Cardiac fibroblast (primary cell): ENCODE measurements around the gene SLC14A1.

Experiments used
- DNase-seq, 2 donors: peaks; one replicate each; pipeline versions ENCODE4 v3.0.0 to v3.0.0-alpha.2; 2010; ENCODE audit warnings: low read depth in 2 of 2
- H3K4me3 ChIP-seq, 2 donors: replicated peaks in 1 of 2; 1 replicate in 1 of 2; 2 replicates in 1 of 2; pipeline ENCODE4 v1.5.1; 2011; ENCODE audit warnings: low read depth in 2 of 2, low read length in 2 of 2, mild to moderate bottlenecking in 2 of 2, moderate library complexity in 1 of 2
- CTCF ChIP-seq: IDR thresholded peaks from one replicate; pipeline ENCODE4 v1.5.1; 2011; ENCODE audit warnings: low read depth, mild to moderate bottlenecking, low read length, inconsistent platforms

The SLC14A1 gene

GRCh38 chr18:45738660-45739059 is 14.7 kb downstream of the SLC14A1 start:
- no peak for DNase-seq
- TF ChIP-seq CTCF, result no peak
- H3K4me3 ChIP-seq, result no peak overlapping the region

DNA sequence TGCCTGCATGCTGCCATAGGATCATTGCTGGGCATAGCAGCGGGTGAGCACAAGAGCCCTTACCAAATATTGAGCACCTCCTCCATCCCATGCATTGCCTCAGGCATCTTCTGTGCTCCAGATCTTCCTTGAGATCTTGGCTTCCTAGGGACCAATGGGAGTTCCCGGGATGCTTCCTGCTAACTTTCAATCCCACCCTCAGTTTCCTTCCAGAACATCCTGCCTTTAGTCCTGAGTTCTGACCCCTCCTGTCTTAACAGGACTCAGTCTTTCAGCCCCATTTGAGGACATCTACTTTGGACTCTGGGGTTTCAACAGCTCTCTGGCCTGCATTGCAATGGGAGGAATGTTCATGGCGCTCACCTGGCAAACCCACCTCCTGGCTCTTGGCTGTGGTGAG is 15.3 kb downstream of the SLC14A1 start:
- no peak for TF ChIP-seq CTCF
- no peak for DNase-seq

DNA sequence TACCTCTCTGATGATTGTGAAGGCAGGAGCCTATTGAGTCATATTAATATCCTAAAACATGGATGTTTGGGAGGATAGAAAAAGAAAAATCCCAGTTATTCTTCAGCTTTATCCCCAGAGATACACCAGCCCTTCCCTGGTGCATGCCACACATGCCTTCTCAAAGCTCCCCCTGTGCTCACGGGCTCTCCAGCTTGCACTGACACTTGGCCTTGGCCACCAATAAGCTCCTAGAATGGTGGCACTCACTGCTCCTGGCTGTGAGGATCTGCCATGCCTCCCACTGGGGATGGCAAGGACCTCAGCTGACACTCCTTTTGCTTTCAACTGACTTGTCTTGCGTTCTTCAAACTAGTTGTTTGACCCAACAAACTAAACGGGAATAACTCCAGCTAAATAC is 15.9 kb downstream of the SLC14A1 start:
- no peak for TF ChIP-seq CTCF
- H3K4me3 ChIP-seq, result no peak overlapping the region
- no peak for DNase-seq

More for the DNA sequence above, 15.3 kb downstream of the SLC14A1 start:
- H3K4me3 ChIP-seq, result no peak overlapping the region

DNA sequence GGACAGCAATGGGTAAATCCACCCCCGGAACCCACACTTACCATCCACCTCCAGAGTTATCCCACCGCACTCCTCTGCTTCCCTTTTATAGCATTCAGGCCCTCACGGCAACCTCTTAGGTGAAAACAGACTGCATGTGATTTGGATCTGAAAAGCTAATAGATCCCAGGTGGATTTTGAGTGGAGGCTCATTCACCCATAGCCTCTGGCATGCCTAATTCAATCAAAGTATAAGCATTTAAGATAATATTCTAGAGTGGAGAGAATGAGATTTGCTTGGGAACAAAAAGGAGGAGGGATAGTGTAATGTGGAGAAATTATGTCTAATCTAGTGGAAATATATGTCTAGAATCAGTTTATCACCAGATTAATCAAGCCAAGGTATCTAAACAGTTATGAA is 17.1 kb downstream of the SLC14A1 start:
- TF ChIP-seq CTCF, result no peak
- no peak overlapping the region for H3K4me3 ChIP-seq
- no peak for DNase-seq

GRCh38 chr18:45745817-45746461 is 22.0 kb downstream of the SLC14A1 start:
- no peak overlapping the region for H3K4me3 ChIP-seq
- no peak for TF ChIP-seq CTCF
- peak; percentile 25 to 52 for DNase-seq

DNA sequence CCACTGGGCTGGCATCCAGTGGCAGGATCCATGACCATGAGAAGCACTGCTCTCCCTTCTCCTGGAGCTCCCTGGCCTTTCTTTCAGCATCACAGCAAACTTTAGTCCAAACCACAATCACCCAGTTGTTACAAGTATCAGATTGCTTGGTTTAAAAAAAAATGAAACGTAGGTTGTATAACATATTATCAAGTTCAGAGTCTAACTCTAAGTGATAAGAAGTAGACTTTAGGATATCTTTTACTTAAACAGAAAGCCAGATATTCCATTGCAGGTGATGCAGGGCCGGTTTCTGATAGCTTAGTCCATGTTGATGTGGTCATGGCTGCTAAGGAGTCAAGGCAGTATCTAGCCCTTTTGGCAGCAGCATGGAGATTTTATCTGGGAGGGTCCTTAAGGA is 24.5 kb downstream of the SLC14A1 start:
- no peak for TF ChIP-seq CTCF
- no peak overlapping the region for H3K4me3 ChIP-seq
- DNase-seq, result no peak
